ENCODE results near the gene MFSD1.

Gene MFSD1

GRCh38 chr3:158804441-158804840 lies 2.6 kb downstream of the MFSD1 start:
- H3K27me3 ChIP-seq (ENCODE audit: insufficient read depth, low read depth, severe bottlenecking): no peaks in the 10 kb centered on the region
- no peak for TF ChIP-seq CTCF (IDR thresholded peaks at IDR 0.05; ENCODE audit: low read depth, low read length)
- H3K9me3 ChIP-seq (ENCODE audit: severe bottlenecking): no peaks in the 10 kb centered on the region
- H3K4me3 ChIP-seq (ENCODE audit: low read depth, low read length): no peak overlapping the region
- no peak for DNase-seq
- H3K36me3 ChIP-seq: no peaks in the 10 kb centered on the region
- H3K27ac ChIP-seq: no peak overlapping the region

- DNase-seq: no peak
- no peak overlapping the region for H3K4me3 ChIP-seq (ENCODE audit: low read depth, low read length)
- H3K27ac ChIP-seq: no peak overlapping the region
- H3K9me3 ChIP-seq (ENCODE audit: severe bottlenecking): no peaks in the 10 kb centered on the region
- no peak for TF ChIP-seq CTCF (IDR thresholded peaks at IDR 0.05; ENCODE audit: low read depth, low read length)
- H3K27me3 ChIP-seq (ENCODE audit: insufficient read depth, low read depth, severe bottlenecking): no peaks in the 10 kb centered on the region
- peaks cover 6% of the 10 kb centered on the region; the same call in 1 of the 2 replicates for H3K36me3 ChIP-seq
Observed at GRCh38 chr3:158808697-158809096, 6.8 kb downstream of the MFSD1 start.

- Histone ChIP-seq H3K27me3 (ENCODE audit: insufficient read depth, low read depth, severe bottlenecking) (no peaks in the 10 kb centered on the region), H3K4me3 (ENCODE audit: low read depth, low read length) (no peak overlapping the region), H3K27ac (no peak overlapping the region), H3K9me3 (ENCODE audit: severe bottlenecking) (no peaks in the 10 kb centered on the region), H3K36me3 (peaks cover 10% of the 10 kb centered on the region)
- no peak for TF ChIP-seq CTCF (IDR thresholded peaks at IDR 0.05; ENCODE audit: low read depth, low read length)
- no peak for DNase-seq
Observed at GRCh38 chr3:158809642-158810041, 7.8 kb downstream of the MFSD1 start.

GRCh38 chr3:158810823-158811724 lies 9.2 kb downstream of the MFSD1 start:
- no peak for DNase-seq
- Histone ChIP-seq H3K4me3 (ENCODE audit: low read depth, low read length) (no peak overlapping the region), H3K36me3 (peaks cover 10% of the 10 kb centered on the region), H3K9me3 (ENCODE audit: severe bottlenecking) (no peaks in the 10 kb centered on the region), H3K27me3 (ENCODE audit: insufficient read depth, low read depth, severe bottlenecking) (no peaks in the 10 kb centered on the region), H3K27ac (no peak overlapping the region)
- TF ChIP-seq CTCF (IDR thresholded peaks at IDR 0.05; ENCODE audit: low read depth, low read length): no peak

- no peak for DNase-seq
- peaks cover under 1% of the 10 kb centered on the region; the same call in 1 of the 2 replicates for H3K36me3 ChIP-seq
- no peak overlapping the region for H3K27ac ChIP-seq
Observed at GRCh38 chr3:158819282-158819681, 17.4 kb downstream of the MFSD1 start.

More at GRCh38 chr3:158819282-158819681, 17.4 kb downstream of the MFSD1 start:
- TF ChIP-seq CTCF (IDR thresholded peaks at IDR 0.05; ENCODE audit: low read depth, low read length): no peak
- H3K9me3 ChIP-seq (ENCODE audit: severe bottlenecking): no peaks in the 10 kb centered on the region
- H3K4me3 ChIP-seq (ENCODE audit: low read depth, low read length): no peak overlapping the region
- no peaks in the 10 kb centered on the region for H3K27me3 ChIP-seq (ENCODE audit: insufficient read depth, low read depth, severe bottlenecking)

Data from WERI-Rb-1 (cell line).